HG03139 (cell line): ENCODE results near the gene SPOCD1.

Experiments
- ATAC-seq: cut with Tn5 transposase; IDR thresholded peaks from one replicate; pipeline ENCODE4 v1.9.1; 2021; ENCODE audit not compliant: unreplicated experiment

SPOCD1 gene

GRCh38 chr1:31773861-31774260, 42.0 kb downstream of the SPOCD1 start:
- ATAC-seq, result no peak

- no peak for ATAC-seq
Measured at GRCh38 chr1:31772669-31773248, 43.1 kb downstream of the SPOCD1 start.

- ATAC-seq, result no peak
Measured at GRCh38 chr1:31771891-31772668, 43.7 kb downstream of the SPOCD1 start.

- ATAC-seq, result no peak
Measured at GRCh38 chr1:31769720-31770390, 46.0 kb downstream of the SPOCD1 start.

- no peak for ATAC-seq
Measured at GRCh38 chr1:31768939-31769704, 46.7 kb downstream of the SPOCD1 start.

- no peak for ATAC-seq
Measured at GRCh38 chr1:31768407-31768907, 47.4 kb downstream of the SPOCD1 start.

GRCh38 chr1:31767225-31767624, 48.6 kb downstream of the SPOCD1 start:
- ATAC-seq, result no peak

- ATAC-seq, result no peak
Measured at GRCh38 chr1:31765516-31765915, 50.3 kb downstream of the SPOCD1 start.

- ATAC-seq, result no peak
Measured at GRCh38 chr1:31765041-31765467, 50.8 kb downstream of the SPOCD1 start.

- no peak for ATAC-seq
Measured at GRCh38 chr1:31764312-31765040, 51.3 kb downstream of the SPOCD1 start, which contains the start of gene ADGRB2. ADGRB2 (minus strand) TSS chr1:31764340; CDS start chr1:31757221, 7,119 bp downstream.

- ATAC-seq, result no peak
Measured at GRCh38 chr1:31763671-31764311, 52.0 kb downstream of the SPOCD1 start.

GRCh38 chr1:31762726-31763670, 52.8 kb downstream of the SPOCD1 start:
- ATAC-seq, result no peak

- ATAC-seq, result no peak
Measured at GRCh38 chr1:31762323-31762722, 53.5 kb downstream of the SPOCD1 start.

- ATAC-seq, result no peak
Measured at GRCh38 chr1:31761883-31762282, 53.9 kb downstream of the SPOCD1 start.

- no peak for ATAC-seq
Measured at GRCh38 chr1:31760471-31761470, 55.1 kb downstream of the SPOCD1 start.

- no peak for ATAC-seq
Measured at GRCh38 chr1:31759298-31760023, 56.4 kb downstream of the SPOCD1 start.

- ATAC-seq, result no peak
Measured at GRCh38 chr1:31758823-31759222, 57.0 kb downstream of the SPOCD1 start.
